Activated effector memory CD4-positive, alpha-beta T cell treated with anti-CD3 and anti-CD28 coated beads, Interleukin-2, amount 50 U/mL, for 16 hours (primary cell): ENCODE measurements around the gene GPR27.

Experiments
- DNase-seq: peaks from one replicate; pipeline ENCODE4 v3.0.0-alpha.2; 2020

Gene GPR27

DNA sequence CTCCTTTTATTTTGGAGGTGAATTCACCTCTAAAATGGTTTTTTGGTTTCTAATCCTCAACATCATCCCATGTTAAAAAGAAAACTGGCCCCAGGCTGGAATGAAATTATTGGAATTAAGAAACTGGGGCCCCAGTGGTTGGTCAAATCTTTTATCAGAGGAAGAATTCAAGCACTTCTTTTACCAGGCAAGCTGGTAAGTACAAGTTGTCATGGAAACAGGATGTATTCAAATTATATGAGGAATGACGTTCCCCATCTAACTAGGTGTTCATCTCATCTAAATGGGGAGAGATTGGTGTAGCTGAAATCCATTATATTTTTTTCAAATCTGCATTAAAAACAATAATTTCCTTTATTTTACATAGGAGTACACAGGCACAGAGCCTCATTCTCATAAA, 18.8 kb upstream of the GPR27 start:
- DNase-seq: no peak

DNA sequence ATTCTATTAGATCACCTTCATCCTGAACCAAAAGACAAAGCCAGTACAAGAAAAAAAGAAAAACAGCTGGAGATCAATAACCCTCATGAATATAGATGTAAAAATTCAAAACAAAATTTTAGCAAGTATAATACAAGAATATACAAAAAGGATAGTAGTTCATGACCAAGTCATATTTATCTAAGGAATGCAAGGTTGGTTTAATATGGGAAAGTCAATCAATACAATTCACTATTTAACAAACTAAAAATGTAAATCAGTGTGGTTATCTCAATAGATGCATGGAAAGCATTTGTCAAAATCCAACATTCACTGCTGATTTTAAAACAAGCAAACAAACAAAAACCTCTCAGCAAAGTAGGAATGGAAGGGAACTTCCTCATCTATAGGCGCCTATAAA, 11.0 kb upstream of the GPR27 start:
- no peak for DNase-seq

- no peak for DNase-seq
These were observed 8.9 kb upstream of the GPR27 start for GRCh38 chr3:71744738-71745137.

DNA sequence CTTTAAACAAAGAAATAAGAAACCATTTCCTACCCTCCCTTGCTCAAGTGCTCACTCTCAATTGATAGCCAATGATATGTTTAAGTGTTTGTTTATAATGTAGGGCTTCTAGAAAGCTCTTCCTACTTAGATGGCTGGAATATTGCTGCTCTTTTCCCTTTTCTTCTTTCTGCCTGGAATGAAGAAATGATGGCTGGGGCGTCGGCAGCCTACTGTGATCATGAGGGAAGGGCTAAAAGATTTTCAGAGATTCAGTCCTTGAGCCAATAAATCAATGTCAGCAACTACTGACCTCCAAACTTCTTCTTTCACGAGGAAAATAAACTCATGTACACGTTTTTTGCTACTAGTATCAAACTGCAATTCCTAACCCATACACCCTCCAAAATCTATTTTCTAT, 2.1 kb upstream of the GPR27 start:
- no peak for DNase-seq

- DNase-seq: no peak
These were observed 589 bp upstream of the GPR27 start for GRCh38 chr3:71752831-71753700.

GRCh38 chr3:71754610-71755253, 1.1 kb downstream of the GPR27 start:
- no peak for DNase-seq

GRCh38 chr3:71758091-71758490, 4.4 kb downstream of the GPR27 start:
- no peak for DNase-seq

GRCh38 chr3:71759401-71759800, 5.7 kb downstream of the GPR27 start:
- no peak for DNase-seq

- DNase-seq: no peak
These were observed 6.5 kb downstream of the GPR27 start for GRCh38 chr3:71760140-71760539.

DNA sequence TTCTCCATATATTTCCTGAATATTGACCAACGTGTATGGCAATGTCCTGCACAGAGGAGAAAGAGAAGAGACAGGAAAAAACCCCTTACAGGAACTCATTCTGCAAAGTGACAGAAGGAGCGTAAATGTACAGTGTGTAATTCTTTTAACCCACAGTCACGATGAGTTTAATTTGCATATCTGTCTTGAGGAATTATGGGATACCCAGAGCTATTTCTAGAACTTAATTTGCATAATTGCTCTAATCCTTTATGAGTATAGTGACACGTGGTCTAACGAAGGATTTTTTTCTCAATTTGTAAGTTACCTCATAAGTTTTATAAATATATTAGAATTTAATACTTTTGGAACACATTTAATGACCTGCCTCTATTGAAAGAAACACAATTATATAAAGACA, 9.8 kb downstream of the GPR27 start:
- no peak for DNase-seq

DNA sequence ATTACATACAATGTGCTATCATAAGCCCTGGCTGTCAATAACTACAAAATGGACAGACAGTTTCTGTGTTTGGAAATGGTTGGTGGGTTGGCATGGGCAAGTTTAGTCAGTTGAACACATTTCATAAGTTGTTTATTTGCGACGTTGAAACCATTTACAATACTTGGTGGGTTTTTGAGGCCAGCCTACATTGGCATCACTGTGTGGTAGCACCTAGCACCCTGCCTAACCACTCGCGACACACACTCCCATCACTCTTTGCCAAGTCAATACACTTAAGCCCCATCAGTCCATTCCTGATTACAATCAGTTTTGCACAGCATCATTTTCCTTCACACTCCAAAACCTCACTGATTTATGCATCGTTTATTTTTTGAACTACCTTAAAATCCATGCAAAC, 17.5 kb downstream of the GPR27 start:
- DNase-seq: no peak

DNA sequence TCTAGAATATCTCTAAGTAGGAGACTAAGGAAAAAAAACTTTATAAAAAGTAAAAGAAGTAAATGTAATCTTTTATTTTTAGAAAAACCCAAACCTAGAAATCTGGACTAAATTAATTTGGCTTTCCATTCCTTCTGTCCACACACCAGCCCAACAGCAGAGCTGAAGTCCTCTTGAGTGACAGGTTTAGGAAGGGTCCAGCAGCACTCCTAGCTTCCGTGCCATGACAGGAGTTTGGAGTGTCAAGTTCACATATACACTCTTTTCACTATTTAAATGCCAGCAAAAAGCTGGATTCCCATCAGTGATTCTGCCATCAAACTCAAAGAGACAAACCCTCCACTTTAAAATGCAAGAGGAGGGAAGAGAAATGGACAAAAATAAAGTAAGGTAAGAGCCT, 18.2 kb downstream of the GPR27 start:
- DNase-seq: no peak

GRCh38 chr3:71776538-71776937, 22.9 kb downstream of the GPR27 start:
- no peak for DNase-seq

DNA sequence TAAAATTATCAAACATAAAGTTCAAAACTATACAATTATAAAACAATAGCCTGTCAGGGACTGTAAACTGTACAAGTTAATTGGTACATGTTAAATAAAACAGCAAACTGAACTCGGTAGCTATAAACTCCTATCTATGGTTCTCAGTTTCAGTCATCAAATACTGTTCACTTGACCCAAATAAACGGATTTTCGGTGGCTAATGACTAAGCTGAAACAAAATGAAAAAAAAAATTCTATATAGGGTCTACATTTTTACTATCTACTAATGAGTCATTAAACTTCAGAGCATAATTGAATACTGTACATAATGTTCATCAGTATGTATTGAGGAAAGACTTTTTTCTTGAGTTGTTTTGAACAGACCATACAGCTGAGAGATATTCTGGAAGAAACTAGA, 24.7 kb downstream of the GPR27 start:
- DNase-seq: no peak

- no peak for DNase-seq
These were observed 26.2 kb downstream of the GPR27 start for GRCh38 chr3:71779674-71780377.

GRCh38 chr3:71780430-71780829, 26.8 kb downstream of the GPR27 start:
- DNase-seq: no peak

GRCh38 chr3:71783152-71783551, 29.5 kb downstream of the GPR27 start:
- no peak for DNase-seq

GRCh38 chr3:71784201-71784913, 30.7 kb downstream of the GPR27 start:
- DNase-seq: peak; percentile 66

DNA sequence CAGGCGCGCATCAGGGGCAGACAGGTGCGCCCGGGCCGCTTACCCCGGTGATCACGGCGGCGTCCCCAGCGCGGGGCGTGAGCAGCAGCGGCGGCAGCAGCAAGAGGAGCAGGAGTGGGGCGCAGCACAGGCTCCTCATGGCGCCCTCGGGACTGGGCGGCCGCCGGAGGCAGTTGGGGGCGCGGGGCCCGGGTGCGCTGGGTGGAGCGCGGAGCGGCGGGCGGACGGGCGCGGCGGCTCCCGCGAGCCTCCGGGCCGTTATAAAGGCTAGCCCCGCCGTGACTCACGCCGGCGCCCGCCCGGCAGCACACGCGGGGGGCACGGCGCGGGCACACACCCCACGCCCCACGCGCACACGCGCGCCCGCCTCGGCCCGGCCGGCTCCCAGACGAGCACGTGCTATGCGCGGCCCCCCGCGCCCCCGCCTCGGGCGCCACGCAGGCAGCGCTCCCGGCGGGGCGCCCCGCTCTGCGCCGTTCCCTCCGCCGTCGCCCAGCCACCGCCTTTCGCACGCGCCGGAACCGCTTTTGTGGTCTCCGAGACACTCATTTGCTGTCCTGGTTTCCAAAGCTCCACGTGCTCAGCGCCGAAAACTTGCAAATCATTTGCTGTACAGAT, 31.4 kb downstream of the GPR27 start, which contains the start of gene PROK2:
TSS of gene PROK2 (minus strand) at position 235 of the 618 bp plus-strand sequence. CDS start at position 139, 96 bp downstream.
- DNase-seq: peak; percentile 77

DNA sequence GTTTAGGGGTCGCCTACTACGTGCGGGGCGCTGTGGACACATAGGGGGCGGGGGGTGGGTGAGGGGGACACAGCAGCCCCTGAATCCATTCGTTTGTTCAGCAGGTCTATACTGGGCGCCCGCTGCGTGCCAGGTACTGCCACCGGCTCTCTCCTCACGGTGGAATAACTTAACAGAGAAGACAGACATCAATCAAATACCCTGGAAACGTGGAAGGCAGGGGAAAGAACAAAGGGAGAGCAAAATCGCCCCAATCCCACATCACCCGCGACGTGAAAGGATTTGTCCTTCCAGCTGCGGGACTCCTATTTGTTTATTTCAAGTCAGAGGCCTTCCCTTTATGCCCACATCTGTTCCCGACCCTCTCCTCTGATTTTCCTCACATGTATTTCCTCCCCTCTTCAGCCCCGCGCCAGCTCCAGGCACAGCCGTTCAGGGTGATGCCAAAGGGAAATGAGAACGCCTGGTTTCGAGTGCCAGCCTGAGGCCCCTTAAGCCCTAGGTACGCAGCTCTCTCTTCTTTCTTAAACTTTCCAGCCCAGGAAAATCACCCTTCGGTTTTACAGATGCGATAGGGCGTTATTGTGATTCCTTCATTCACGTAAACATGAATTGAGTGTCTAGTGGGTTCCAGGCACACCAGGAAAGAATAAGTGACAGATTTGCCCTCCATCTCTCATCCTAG, 32.0 kb downstream of the GPR27 start:
- no peak for DNase-seq

DNA sequence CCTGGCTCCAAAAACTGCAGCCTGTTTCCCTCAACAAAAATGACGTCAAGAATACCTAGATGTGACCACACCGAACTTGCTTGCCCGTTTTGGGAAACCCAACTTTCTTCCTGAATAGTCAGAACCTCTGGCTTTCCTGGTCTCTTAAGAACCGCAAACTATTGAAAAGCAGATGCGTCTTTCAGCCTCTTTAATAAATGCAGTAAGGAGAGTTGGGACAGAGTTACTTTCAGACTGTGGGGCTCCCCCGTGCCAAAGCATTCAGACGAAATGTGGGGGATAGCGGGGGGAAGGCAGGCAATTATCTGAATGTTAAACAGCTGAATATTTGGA, 32.5 kb downstream of the GPR27 start:
- no peak for DNase-seq

DNA sequence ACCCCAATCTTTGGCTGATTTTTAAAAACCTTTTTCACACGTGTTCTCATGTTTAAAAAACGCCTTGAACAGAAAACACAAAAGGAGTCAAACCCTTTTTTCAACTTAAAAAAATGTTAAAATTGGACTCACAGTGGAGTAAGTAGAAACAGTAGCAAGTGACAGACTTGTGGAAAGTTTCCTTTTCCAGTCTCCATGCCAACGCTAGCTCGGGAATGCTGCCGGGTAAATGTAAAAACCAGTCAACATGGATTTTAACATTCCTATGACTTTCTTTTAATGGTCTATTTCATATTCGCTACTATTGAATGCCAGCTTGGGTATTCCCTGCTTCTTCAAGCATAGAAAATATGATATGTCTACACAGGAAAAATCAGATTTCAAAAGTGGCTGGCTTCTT, 32.9 kb downstream of the GPR27 start:
- DNase-seq: no peak
